IMR-90 (cell line): ENCODE results near the gene IRS2.

Experiments
- BHLHE40 ChIP-seq: fragments of 150-350 bp; IDR thresholded peaks from 2 replicates; pipeline ENCODE4 v1.6.1; 2016; ENCODE audit warnings: mild to moderate bottlenecking, low read depth, low read length
- CEBPB ChIP-seq: IDR thresholded peaks from 2 replicates; pipeline ENCODE4 v1.6.1; 2012; ENCODE audit warnings: low read depth, low read length, improper control_type of control experiment
- CTCF ChIP-seq: conservative IDR thresholded peaks from 2 replicates; pipeline ENCODE4 v1.5.1; 2012; ENCODE audit warnings: mild to moderate bottlenecking, low read depth, low read length, improper control_type of control experiment
- FOS ChIP-seq: fragments of 150-350 bp; IDR thresholded peaks from 2 replicates; pipeline ENCODE4 v1.6.1; 2016; ENCODE audit warnings: low read depth, low read length
- MAFK ChIP-seq: IDR thresholded peaks from 2 replicates; pipeline ENCODE4 v1.6.1; 2012; ENCODE audit warnings: low read depth, low read length, improper control_type of control experiment
- NFE2L2 ChIP-seq: fragments of 150-350 bp; IDR thresholded peaks from 2 replicates; pipeline ENCODE4 v1.6.1; 2016; ENCODE audit warnings: low read depth, mild to moderate bottlenecking, low read length
- POLR2A ChIP-seq: IDR thresholded peaks from 2 replicates; pipeline ENCODE4 v1.6.1; 2012; ENCODE audit warnings: mild to moderate bottlenecking, low read depth, low read length
- RAD21 ChIP-seq: IDR thresholded peaks from 2 replicates; pipeline ENCODE4 v1.6.1; 2012; ENCODE audit warnings: low read length, improper control_type of control experiment
- RFX5 ChIP-seq: IDR thresholded peaks from 2 replicates; pipeline ENCODE4 v1.8.0; 2012; ENCODE audit warnings: low read depth, mild to moderate bottlenecking, low read length, moderate library complexity
- SMC3 ChIP-seq: fragments of 150-350 bp; IDR thresholded peaks from 2 replicates; pipeline ENCODE4 v1.6.1; 2016; ENCODE audit warnings: low read depth, mild to moderate bottlenecking, antibody characterized with exemption, low read length, moderate library complexity
- USF2 ChIP-seq: fragments of 150-350 bp; IDR thresholded peaks from 2 replicates; pipeline ENCODE4 v1.6.1; 2017; ENCODE audit warnings: mild to moderate bottlenecking, antibody characterized with exemption, low read length, low read depth

GRCh38 chr13:109807345-109807744, 21.0 kb upstream of the IRS2 start:
- no peak for TF ChIP-seq FOS
- no peak for TF ChIP-seq SMC3
- no peak for TF ChIP-seq NFE2L2
- TF ChIP-seq CTCF: no peak
- TF ChIP-seq MAFK: no peak
- no peak for TF ChIP-seq POLR2A
- no peak for TF ChIP-seq USF2
- TF ChIP-seq RAD21: no peak
- no peak for TF ChIP-seq RFX5
- no peak for TF ChIP-seq CEBPB
- TF ChIP-seq BHLHE40: no peak
